HG02852 (cell line): ENCODE measurements around the gene UBE2S.

Source experiments
- ATAC-seq: cut with Tn5 transposase; IDR thresholded peaks from one replicate; pipeline ENCODE4 v1.9.1; 2021; ENCODE audit warnings: mild to moderate bottlenecking, moderate library complexity; ENCODE audit not compliant: unreplicated experiment

The UBE2S gene

GRCh38 chr19:55384920-55385723 lies 22.5 kb downstream of the UBE2S start:
- ATAC-seq, result peak; percentile 58

DNA sequence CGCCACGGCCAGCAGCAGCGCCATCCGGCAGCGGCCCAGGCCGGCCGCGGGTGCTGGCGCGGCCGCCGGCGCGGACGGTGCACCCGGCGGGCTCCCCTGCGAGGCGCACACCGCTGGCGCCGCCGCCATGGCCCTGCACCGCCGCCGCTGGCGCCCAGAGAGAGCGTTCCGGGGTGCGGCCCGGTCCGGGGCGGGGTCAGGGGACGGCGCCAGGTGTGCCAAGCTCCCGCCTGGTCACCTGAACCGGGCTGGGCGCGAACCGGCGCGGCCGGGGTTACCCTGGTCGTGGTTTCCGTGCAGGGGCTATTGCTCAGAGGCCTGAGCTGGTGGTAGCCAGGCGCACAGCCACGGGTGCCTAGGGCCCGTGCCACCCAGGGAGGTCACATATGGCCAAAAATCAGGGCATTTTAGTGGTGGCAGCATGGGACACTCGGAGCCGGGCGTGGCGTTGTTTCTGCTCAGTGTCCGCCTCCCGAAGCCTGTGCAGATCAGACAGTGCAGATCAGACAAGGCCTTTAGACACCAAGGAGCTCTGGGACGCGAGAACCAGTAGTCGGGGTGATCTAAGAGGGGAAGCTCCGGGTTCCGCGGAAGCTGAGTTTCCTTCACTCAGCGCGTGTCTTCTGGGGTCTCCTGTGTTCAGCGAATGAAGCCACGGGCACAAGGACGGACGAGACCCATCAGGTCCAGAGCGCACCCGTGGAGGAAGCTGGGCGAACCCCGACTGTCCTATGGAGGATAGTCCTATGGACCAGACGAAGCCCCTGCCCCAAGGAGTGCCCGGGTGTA lies 23.3 kb downstream of the UBE2S start, which contains the start of gene TMEM238:
TMEM238 (minus strand) TSS at position 162 of the 789 bp plus-strand sequence; CDS start at position 129, 33 bp downstream.
- no peak for ATAC-seq

GRCh38 chr19:55383279-55384130 lies 24.1 kb downstream of the UBE2S start:
- ATAC-seq, result no peak

GRCh38 chr19:55382522-55383054 lies 25.0 kb downstream of the UBE2S start:
- ATAC-seq, result no peak

DNA sequence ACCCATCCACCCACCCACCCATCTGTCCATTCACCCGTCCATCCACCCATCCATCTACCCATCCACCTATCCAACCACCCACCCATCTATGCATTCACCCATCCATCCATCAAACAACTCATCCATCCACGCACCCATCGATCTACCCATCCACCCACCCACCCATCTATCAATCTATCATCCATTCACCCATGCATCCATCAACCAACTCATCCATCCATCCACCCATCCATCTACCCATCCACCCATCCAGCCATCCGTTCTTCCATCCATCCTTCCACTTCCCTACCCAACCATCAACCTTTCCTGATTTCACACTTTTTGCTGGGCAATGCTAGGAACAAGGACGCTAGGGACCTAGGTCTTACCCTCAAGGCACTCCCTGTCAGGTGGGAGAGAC lies 25.6 kb downstream of the UBE2S start:
- no peak for ATAC-seq

GRCh38 chr19:55379174-55379573 lies 28.4 kb downstream of the UBE2S start:
- ATAC-seq, result no peak

DNA sequence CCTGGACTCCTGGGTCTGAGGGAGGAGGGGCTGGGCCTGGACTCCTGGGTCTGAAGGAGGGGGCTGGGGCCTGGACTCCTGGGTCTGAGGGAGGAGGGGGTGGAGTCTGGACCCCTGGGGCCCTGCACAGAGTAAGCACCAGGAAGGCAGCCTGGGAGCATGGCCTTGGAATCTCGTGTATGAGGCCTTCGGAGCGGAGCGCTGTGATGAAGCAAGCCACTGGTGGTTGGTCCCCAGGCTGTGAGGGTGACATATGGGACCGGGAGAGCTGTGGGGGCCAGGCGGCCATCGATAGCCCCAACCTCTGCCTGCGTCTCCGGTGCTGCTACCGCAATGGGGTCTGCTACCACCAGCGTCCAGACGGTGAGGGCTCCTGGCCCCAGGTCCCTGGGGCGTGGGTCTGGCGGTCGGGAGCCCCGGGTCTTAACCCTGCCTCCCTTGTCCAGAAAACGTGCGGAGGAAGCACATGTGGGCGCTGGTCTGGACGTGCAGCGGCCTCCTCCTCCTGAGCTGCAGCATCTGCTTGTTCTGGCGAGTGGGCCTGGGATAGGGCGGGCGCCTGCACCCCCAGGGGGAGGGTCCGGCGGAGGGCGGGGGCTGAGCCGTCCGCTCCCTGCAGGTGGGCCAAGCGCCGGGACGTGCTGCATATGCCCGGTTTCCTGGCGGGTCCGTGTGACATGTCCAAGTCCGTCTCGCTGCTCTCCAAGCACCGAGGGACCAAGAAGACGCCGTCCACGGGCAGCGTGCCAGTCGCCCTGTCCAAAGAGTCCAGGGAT lies 30.0 kb downstream of the UBE2S start:
- ATAC-seq, result no peak

- no peak for ATAC-seq
Observed at GRCh38 chr19:55376241-55376933, 31.2 kb downstream of the UBE2S start, which contains the start of gene TMEM190. TMEM190 (plus strand) TSS chr19:55376826; CDS start chr19:55376854, 28 bp downstream.

- no peak for ATAC-seq
Observed at GRCh38 chr19:55373993-55374757, 33.4 kb downstream of the UBE2S start.

GRCh38 chr19:55373306-55373992 lies 34.1 kb downstream of the UBE2S start:
- ATAC-seq, result no peak

DNA sequence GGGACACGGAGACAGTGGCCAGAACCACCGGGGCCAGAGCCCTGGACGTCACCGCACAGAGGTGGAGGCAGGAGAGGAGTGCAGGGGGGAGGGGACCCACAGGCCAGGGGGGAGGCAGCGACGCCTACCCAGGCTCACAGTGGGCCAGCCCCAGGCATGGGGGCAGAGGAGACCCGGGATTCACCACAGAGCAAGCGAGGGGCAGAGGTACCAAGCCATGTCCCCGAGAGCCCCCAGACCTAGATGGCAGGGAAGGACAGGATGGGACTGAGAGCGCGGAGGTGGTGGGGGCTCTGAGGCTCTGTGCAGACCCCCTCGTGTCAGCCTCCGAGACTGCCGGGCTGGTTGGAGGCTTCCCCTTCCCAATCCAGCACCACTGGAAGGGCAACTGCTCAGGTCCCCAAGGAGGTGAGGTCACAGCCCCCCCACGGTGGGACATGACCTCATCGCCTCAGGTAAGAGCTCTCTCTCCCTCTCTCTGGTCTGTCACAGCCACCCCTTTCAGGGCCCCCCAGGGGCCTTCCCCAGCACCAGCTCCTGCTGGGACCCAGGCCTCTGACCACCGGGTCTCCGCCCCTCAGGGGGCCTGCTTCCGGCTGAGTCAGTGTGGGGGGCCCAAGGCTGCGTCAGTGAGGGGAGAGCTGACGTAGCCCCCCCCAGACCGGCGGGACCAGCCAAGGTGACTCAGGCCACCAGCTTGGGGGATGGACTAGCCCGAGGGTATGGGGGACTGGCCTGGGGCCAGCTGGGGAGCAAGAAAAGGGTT lies 35.1 kb downstream of the UBE2S start:
- ATAC-seq, result no peak

DNA sequence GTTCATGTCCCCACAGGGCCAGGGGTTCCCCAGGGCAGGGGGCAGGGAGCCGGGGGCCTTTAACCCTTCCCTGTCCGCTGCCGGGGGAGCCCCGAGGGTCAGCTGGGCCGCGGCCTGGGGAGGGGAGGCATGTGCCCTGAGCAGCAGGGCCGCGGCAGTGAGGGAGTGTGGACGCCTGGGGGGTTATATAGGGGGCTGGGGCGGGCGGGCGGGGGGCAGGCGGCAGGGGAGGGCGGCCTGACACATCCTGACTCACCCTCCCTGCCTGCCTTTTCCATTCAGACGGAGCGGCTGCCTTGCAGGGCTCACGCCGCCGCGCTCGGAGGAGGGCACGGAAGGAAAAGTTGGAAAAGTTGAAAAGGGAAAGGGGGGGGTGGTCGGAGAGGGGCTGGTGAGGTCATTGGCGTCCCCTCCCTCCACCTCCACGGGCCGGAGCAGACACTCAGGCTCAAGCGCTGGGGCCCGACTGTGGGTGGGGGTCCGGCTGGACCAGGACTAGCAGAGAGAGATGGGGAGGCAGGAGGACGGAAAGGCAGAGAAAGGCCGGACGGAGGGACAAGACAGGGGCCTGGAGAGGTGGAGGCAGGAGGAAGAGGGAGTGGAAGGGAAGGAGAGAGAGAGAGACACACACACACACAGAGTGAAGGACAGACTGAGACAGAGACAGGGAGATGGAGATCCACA lies 37.1 kb downstream of the UBE2S start, which contains the start of gene IL11:
IL11 (minus strand) TSS at position 159 of the 684 bp plus-strand sequence; CDS start at position 6, 153 bp downstream.
- no peak for ATAC-seq

DNA sequence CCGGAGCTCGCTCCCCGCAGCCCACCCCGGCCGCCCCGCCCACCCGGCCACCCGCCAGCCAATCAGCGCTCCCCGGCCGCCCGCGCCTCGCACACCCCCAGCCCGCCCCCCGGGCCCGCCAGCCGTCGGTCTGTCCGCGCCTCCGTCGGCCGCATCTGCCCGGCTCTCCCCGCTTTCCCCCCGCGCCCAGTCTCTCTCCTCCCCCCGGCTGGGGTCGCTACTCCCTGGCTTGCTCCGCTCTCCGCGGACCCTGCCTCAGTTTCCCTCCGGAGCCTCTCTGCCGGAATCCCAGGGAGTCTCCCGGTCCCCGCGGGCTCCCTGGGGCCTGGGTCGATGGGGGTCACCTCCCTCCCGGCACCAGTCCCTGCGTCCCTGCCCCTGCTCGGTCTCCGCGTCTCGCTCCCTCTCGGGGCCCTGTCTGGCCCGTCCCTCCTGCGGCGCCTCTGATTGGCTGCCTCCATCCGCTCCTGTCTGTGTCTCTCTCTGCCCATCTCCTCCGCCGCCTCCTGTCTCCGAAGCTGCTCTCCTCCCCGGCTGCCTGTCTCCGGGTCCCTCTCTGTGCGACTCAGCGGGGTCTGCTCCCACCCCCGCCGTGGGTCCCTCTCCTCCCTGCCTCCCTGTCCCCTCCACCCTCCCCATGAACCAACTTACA lies 37.8 kb downstream of the UBE2S start:
- no peak for ATAC-seq

DNA sequence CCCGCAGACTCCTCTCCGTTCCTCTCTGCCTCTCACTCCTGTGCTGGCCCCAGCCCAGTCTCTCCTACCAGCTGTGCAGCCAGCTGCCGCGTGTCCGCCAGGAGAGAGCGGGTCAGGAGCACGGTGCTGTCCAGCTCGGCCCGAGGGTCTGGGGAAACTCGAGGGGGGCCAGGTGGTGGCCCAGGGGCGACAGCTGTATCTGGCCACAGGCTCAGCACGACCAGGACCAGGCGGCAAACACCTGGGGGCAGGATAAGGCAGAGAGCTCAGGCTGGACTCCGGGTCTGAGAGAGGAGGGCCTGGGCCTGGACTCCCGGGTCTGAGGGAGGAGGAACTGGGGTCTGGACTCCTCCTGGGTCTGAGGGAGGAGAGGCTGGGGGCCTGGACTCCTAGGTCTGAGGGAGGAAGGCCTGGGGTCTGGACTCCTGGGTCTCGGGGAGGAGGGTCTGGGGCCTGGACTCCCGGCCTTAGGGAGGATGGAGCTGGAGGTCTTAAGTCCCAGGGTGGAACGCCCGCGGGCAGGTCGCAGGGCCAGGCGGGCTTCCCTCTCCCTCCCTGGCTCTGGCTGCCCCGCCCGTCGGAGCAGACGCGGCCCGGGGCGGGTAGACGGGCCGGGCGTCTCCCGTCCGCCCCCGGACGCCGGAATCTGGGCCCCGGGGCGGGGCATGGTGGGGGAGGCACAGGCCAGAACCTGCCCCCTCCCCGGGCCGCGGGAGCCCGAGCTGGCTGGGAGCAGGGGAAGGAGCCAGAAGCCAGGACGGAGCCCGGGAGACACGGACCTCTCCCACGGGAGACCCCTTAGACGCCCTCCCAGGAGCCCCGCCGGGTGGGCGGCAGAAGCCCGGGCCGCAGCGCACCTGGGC lies 38.7 kb downstream of the UBE2S start:
- no peak for ATAC-seq

GRCh38 chr19:55368106-55368505 lies 39.5 kb downstream of the UBE2S start:
- ATAC-seq, result no peak
